Memory B cell (primary cell): ENCODE data around the gene OR10A2.
"Not testable (repeated sequence)": the region's sequence is repeated elsewhere in the genome, so short reads cannot be mapped to it uniquely, and the experiment has no call there.

ENCODE experiments used
- ATAC-seq: fragments of 150-1000 bp; cut with Tn5 transposase; 2 replicates; pipeline ENCODE4 v1.10.0; 2021; ENCODE audit warnings: low read depth, mild to moderate bottlenecking, moderate library complexity
- DNase-seq, 2 donors: peaks; one replicate each; pipeline ENCODE4 v3.0.0; 2022; ENCODE audit warnings: low spot score in 2 of 2
- H3K27ac Mint-ChIP-seq: one replicate; pipeline ENCODE4 v1.8.0; 2022; ENCODE audit warnings: mild to moderate bottlenecking, moderate library complexity, mixed read lengths
- H3K27me3 Mint-ChIP-seq: one replicate; pipeline ENCODE4 v1.8.0; 2022; ENCODE audit warnings: mixed read lengths
- H3K36me3 Mint-ChIP-seq: one replicate; pipeline ENCODE4 v1.8.0; 2022; ENCODE audit warnings: mild to moderate bottlenecking, mixed read lengths
- H3K4me1 Mint-ChIP-seq: one replicate; pipeline ENCODE4 v1.8.0; 2022; ENCODE audit warnings: mixed read lengths
- H3K4me3 Mint-ChIP-seq: one replicate; pipeline ENCODE4 v1.8.0; 2022; ENCODE audit warnings: mild to moderate bottlenecking, moderate library complexity, mixed read lengths
- H3K9me3 Mint-ChIP-seq: one replicate; pipeline ENCODE4 v1.8.0; 2022; ENCODE audit warnings: mixed read lengths

Gene OR10A2

DNA sequence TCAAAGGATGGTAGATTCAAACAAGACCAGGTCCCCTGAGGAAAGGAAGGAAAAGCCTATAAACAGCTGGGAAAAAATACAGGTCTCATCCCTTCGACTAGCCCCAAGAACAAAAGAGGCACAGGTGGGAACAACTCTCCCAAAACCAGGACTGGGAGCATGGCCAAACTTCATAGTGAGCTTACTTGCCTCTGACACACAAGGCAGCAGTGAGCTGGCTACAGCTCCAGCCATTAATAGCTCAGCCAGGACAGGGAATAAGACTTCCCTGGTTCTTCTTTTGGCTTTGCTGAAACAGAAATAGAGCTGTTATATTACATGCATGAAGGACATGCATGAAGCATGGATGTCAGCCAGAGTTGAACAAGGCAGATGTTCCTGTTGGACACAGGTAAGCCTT, at the start of gene OR10A2:
Gene OR10A2 (plus strand): TSS at position 97 of the 400 bp plus-strand sequence. CDS start 6,698 bp downstream, outside the sequence.
- Mint-ChIP-seq H3K4me3 (no peak within 1 kb of the TSS), H3K4me1 (no peaks in the 10 kb centered on the region), H3K27ac (no peak within 1 kb of the TSS), H3K27me3 (peaks cover 5% of the 10 kb centered on the region), H3K36me3 (peaks cover 2% of the 10 kb centered on the region), H3K9me3 (peaks cover 6% of the 10 kb centered on the region)
- no peak for ATAC-seq
- no peak for DNase-seq

DNA sequence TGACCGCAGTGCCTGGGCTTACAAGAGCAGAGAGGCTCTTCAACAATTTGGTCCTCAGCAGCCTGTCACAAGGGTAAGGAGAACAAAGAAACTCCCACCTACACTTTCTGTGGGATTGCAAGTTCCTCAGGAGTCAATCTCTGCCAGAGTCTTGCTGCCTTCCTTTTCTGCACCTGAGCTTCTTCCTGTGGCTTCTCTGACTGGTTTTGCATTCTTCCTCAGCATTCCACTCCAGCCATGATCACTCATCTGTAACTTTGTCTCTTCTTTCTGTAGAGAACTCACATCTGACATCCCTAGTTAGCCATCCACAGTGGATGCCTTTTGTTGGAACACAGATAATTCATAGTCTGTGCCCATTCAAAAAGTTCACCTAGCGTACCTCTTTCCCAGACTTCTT, 49.2 kb upstream of the OR10A2 start:
- no peak overlapping the region for H3K27ac Mint-ChIP-seq
- no peak overlapping the region for H3K4me3 Mint-ChIP-seq
- no peaks in the 10 kb centered on the region for H3K36me3 Mint-ChIP-seq
- DNase-seq: no peak
- no peak for ATAC-seq
- H3K4me1 Mint-ChIP-seq: peaks cover 4% of the 10 kb centered on the region
- peaks cover 15% of the 10 kb centered on the region for H3K27me3 Mint-ChIP-seq
- H3K9me3 Mint-ChIP-seq: no peaks in the 10 kb centered on the region

DNA sequence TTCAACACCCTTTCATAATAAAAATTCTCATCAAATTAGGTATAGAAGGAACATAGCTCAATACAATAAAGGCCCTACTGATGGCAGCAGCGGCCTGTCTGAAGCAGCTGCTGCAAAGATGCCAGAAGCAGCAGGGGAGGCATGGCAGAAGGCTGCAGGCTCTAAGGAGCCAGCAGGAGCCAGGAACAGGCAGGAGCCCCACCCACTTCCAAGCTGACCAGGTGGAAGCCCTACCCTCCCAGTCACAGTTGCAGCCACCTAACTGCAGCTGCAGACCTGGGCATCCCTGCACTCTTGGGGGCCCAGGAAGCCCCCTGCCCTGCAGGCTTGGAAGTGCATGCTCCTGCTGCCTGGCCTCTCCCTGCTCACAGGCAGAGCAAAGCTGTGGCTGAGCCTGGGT, 45.2 kb upstream of the OR10A2 start:
- ATAC-seq (no peak), DNase-seq (no peak)
- H3K4me3 Mint-ChIP-seq: no peak overlapping the region
- H3K27me3 Mint-ChIP-seq: peaks cover 10% of the 10 kb centered on the region
- H3K9me3 Mint-ChIP-seq: peaks cover 4% of the 10 kb centered on the region
- peaks cover 3% of the 10 kb centered on the region for H3K36me3 Mint-ChIP-seq
- no peak overlapping the region for H3K27ac Mint-ChIP-seq
- H3K4me1 Mint-ChIP-seq: no peaks in the 10 kb centered on the region

GRCh38 chr11:6818967-6819366, 43.9 kb upstream of the OR10A2 start:
- ATAC-seq (no peak), DNase-seq (no peak)
- Mint-ChIP-seq H3K36me3 (peaks cover 3% of the 10 kb centered on the region), H3K27ac (no peak overlapping the region), H3K4me1 (no peaks in the 10 kb centered on the region), H3K27me3 (peaks cover 6% of the 10 kb centered on the region), H3K4me3 (no peak overlapping the region), H3K9me3 (peaks cover 4% of the 10 kb centered on the region)

GRCh38 chr11:6824136-6824823, 38.6 kb upstream of the OR10A2 start:
- DNase-seq (no peak), ATAC-seq (no peak)
- H3K4me3 Mint-ChIP-seq: no peak overlapping the region
- H3K4me1 Mint-ChIP-seq: no peaks in the 10 kb centered on the region
- H3K36me3 Mint-ChIP-seq: peaks cover 3% of the 10 kb centered on the region
- peaks cover 3% of the 10 kb centered on the region for H3K27me3 Mint-ChIP-seq
- no peak overlapping the region for H3K27ac Mint-ChIP-seq
- peaks cover 4% of the 10 kb centered on the region for H3K9me3 Mint-ChIP-seq

- Mint-ChIP-seq H3K4me3 (no peak overlapping the region), H3K36me3 (peaks cover 1% of the 10 kb centered on the region), H3K27ac (no peak overlapping the region), H3K27me3 (peaks cover 3% of the 10 kb centered on the region), H3K9me3 (no peaks in the 10 kb centered on the region), H3K4me1 (no peaks in the 10 kb centered on the region)
- ATAC-seq: no peak
- no peak for DNase-seq
Measured at GRCh38 chr11:6825231-6825744, 37.6 kb upstream of the OR10A2 start.

DNA sequence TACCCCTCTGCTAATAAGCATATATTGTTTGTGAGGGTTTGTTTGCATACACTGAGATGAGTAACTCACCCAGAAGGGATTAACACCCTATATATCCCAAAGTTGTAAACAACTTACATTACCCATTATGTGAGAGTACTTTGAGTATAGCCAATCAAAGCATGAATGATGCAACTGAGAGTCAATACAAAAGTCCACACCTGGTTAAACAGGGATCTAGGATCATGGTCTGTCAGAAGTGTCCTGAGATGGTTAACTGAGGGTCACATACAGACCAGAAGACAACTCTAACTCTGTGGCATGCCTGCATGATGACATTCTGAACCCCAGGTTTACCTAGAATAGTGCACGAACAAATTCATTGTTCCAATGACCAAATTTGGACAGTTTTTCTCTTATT, 34.8 kb upstream of the OR10A2 start:
- DNase-seq (no peak), ATAC-seq (no peak)
- Mint-ChIP-seq H3K4me1 (peaks cover 6% of the 10 kb centered on the region), H3K27me3 (no peaks in the 10 kb centered on the region), H3K36me3 (no peaks in the 10 kb centered on the region), H3K9me3 (no peaks in the 10 kb centered on the region), H3K4me3 (no peak overlapping the region), H3K27ac (no peak overlapping the region)

DNA sequence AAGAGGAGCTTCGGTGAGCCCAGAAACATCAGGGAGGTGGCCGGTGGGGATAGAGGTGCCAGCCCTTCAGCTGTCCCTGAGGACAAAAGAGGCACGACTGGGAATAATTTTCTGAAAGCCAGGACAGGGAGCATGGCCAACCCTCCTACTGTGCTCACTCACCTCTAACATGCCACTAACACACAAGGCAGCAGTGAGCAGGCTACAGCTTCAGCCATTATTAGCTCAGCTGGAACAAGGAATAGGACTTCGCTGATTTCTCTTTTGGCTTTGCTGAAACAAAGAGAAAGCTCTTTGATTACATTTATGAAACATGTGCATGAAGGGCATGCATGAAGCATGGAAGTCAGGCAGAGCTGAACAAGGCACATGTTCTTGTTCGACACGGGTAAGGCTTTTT, 29.5 kb upstream of the OR10A2 start:
- Mint-ChIP-seq H3K4me3 (no peak overlapping the region), H3K27ac (peak overlapping the region; percentile 31), H3K9me3 (no peaks in the 10 kb centered on the region), H3K27me3 (no peaks in the 10 kb centered on the region), H3K4me1 (peaks cover 8% of the 10 kb centered on the region), H3K36me3 (no peaks in the 10 kb centered on the region)
- no peak for DNase-seq
- no peak for ATAC-seq

DNA sequence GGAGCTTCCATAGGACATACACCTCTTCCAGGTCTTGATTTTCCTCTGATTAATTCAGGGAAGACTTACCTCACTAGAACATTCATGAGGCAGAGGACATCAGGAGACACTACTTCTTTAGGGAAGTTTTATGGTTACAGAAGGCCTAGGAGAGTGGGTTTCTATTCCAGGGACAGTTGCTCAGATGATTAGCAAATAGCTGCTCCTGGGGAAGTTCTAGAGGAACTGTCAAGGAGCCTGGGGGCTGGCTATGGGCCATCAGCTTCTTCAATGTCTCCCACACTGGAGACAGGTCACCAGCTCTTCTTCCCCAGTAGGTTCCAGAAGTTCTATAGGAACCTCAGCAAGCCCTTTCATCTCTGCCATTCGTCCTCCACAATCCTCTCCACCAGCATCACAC, 28.8 kb upstream of the OR10A2 start:
- H3K36me3 Mint-ChIP-seq: no peaks in the 10 kb centered on the region
- no peaks in the 10 kb centered on the region for H3K9me3 Mint-ChIP-seq
- no peaks in the 10 kb centered on the region for H3K27me3 Mint-ChIP-seq
- H3K4me1 Mint-ChIP-seq: peaks cover 8% of the 10 kb centered on the region
- no peak for ATAC-seq
- DNase-seq: no peak
- no peak overlapping the region for H3K4me3 Mint-ChIP-seq
- H3K27ac Mint-ChIP-seq: no peak overlapping the region

GRCh38 chr11:6841694-6842093, 21.2 kb upstream of the OR10A2 start:
- DNase-seq (no peak), ATAC-seq (no peak)
- no peak overlapping the region for H3K4me3 Mint-ChIP-seq
- H3K27me3 Mint-ChIP-seq: peaks cover 13% of the 10 kb centered on the region
- peaks cover 2% of the 10 kb centered on the region for H3K36me3 Mint-ChIP-seq
- no peaks in the 10 kb centered on the region for H3K4me1 Mint-ChIP-seq
- peaks cover 4% of the 10 kb centered on the region for H3K9me3 Mint-ChIP-seq
- H3K27ac Mint-ChIP-seq: no peak overlapping the region

DNA sequence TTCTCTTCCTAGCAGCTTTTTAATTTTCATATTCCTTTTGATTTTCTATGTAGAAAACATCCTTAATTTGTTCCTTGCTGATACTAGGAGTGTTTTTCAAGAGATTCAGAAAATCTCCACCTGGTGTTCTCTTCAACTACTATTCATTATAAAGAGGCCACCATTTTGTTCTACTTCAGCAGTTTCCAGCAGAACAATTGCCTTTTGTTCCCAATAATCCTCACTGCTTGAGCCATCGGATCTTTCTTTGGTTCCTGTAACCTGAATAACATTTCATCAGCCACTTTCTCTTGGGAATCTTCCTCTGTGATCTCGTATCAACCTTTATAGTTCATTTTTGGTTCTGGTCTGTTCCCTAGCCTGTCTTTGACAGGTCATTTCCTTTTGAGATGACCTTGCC, 19.2 kb upstream of the OR10A2 start:
- Mint-ChIP-seq H3K27me3 (peaks cover 18% of the 10 kb centered on the region), H3K9me3 (peaks cover 4% of the 10 kb centered on the region), H3K27ac (no peak overlapping the region), H3K4me3 (no peak overlapping the region), H3K4me1 (no peaks in the 10 kb centered on the region), H3K36me3 (peaks cover 2% of the 10 kb centered on the region)
- DNase-seq: no peak
- no peak for ATAC-seq

DNA sequence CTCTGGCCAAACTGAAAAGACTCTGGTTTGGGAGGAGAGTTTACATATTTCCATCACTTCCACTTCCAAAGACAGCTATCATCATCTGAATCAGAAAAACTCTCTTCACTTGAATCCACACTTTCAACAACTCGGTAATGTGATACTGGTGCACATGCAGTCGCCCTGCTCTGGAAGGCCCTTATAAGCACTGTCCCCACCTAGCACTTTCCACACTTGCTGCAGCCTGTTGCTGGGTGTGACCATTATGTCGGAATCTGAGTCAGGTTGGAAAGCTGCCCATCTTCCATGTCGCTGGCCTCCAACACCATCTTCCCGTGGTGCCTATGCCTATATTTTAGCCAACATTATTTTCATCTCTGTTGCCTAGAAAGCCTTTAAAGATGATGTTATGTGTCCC, 18.5 kb upstream of the OR10A2 start:
- H3K4me1 Mint-ChIP-seq: no peaks in the 10 kb centered on the region
- peaks cover 18% of the 10 kb centered on the region for H3K27me3 Mint-ChIP-seq
- H3K27ac Mint-ChIP-seq: no peak overlapping the region
- H3K4me3 Mint-ChIP-seq: no peak overlapping the region
- ATAC-seq (no peak), DNase-seq (no peak)
- peaks cover 4% of the 10 kb centered on the region for H3K9me3 Mint-ChIP-seq
- peaks cover 2% of the 10 kb centered on the region for H3K36me3 Mint-ChIP-seq

GRCh38 chr11:6845383-6845782, 17.5 kb upstream of the OR10A2 start, which contains the start of gene OR10A5:
Gene OR10A5 (plus strand): TSS chr11:6845683. CDS start chr11:6845683, 0 bp downstream.
- H3K4me1 Mint-ChIP-seq: no peaks in the 10 kb centered on the region
- peaks cover 4% of the 10 kb centered on the region for H3K9me3 Mint-ChIP-seq
- H3K27ac Mint-ChIP-seq: no peak within 1 kb of the TSS
- H3K36me3 Mint-ChIP-seq: peaks cover 2% of the 10 kb centered on the region
- peaks cover 18% of the 10 kb centered on the region for H3K27me3 Mint-ChIP-seq
- ATAC-seq: no peak
- no peak for DNase-seq
- no peak within 1 kb of the TSS for H3K4me3 Mint-ChIP-seq

DNA sequence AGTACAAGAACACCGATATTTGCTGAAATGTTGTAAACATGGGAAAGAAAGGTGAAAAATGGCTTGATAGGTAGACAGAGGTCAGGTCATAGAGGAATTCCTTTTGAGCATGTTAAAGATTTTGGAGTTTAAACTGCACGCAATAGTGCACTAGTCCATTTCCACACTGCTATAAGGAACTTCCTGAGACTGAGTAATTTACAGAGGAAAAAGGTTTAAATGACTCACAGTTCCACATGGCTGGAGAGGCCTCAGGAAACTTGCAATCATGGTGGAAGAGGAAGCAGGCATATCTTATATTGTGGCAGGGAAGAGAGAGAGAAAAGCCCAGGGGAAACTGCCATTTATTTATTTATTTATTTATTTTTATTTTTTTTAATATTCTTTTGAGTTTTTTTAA, 12.3 kb upstream of the OR10A2 start:
- Mint-ChIP-seq H3K9me3 (peaks cover 8% of the 10 kb centered on the region), H3K36me3 (peaks cover 6% of the 10 kb centered on the region), H3K27me3 (peaks cover 16% of the 10 kb centered on the region), H3K27ac (no peak overlapping the region), H3K4me1 (no peaks in the 10 kb centered on the region), H3K4me3 (no peak overlapping the region)
- DNase-seq (no peak), ATAC-seq (no peak)

- not testable (repeated sequence) for H3K9me3 Mint-ChIP-seq, H3K27ac Mint-ChIP-seq, H3K27me3 Mint-ChIP-seq, ATAC-seq, H3K4me3 Mint-ChIP-seq, H3K36me3 Mint-ChIP-seq, DNase-seq, H3K4me1 Mint-ChIP-seq
Measured at GRCh38 chr11:6854801-6855200, 8.1 kb upstream of the OR10A2 start.
